ENCODE measurements around the gene POT1.

POT1 gene

DNA sequence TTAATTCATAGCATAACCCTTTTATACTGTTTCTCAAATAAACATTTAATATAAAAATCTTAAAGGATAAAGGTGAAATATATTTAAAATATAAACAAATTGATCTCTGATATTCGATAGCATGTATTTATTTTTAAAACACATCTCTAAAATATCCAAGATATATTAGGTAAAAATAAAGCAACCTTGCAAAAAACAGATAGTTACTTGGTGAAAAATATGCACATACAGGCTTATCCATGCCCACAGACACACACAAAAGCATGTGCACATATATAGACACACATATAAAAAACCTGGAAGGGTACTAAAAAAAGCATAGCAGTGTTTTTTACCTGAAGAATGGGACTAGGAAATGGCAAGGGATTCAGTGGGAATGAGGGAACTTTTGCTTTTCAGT lies 19.8 kb downstream of the POT1 start:
- DNase-seq, result no peak

DNA sequence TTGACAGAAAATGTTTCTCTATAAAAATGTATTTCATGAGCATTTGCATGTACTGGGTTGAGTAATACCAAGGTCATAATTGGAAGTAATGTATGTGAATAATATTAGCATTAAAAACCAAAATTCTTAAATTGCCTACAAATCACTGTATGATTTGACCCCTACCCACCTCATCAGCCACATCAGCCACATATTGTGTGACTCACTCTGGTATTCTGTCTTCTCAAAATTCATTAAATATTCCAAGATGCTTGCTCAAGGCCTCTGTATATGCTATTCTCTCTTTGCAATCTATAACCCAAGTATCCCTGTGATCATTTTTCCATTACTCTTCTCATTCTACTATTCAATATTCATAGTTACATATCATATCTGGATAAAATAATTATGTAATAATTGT lies 21.4 kb downstream of the POT1 start:
- no peak for DNase-seq

DNA sequence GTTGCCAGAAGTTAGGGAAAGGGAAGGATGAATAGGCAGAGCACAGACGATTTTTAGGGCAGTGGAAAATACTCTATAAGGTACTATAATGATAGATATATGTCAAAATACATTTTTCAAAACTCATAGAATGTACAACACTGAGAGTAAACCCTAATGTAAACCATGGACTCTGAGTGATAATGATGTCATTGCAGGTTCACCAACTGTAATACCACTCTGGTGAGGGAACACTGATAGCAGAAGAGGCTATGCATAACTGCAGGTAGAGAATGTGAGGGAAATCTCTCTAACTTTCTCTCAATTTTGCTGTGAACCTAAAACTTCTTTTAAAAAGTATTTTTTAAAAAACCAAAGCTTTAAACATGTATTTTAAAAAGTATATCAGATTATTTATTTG lies 22.1 kb downstream of the POT1 start:
- no peak for DNase-seq

DNA sequence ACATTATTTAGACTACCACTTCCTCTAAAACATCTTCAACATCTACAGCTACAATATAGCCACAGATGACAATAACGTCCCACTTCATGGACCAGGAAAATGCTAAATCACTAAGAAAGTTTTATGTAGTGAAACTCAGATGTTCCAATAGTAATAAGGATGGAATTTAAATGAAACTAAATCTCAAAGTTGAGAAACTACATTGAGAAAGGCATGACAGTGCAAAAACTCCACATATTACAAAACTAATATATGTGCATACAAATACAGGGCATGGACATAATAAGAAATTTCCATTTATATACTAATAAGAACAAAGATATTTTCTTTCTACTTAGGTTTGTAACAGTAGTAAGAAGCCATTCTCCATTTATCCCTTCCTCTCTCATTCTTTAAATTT lies 31.1 kb downstream of the POT1 start:
- DNase-seq, result no peak

DNA sequence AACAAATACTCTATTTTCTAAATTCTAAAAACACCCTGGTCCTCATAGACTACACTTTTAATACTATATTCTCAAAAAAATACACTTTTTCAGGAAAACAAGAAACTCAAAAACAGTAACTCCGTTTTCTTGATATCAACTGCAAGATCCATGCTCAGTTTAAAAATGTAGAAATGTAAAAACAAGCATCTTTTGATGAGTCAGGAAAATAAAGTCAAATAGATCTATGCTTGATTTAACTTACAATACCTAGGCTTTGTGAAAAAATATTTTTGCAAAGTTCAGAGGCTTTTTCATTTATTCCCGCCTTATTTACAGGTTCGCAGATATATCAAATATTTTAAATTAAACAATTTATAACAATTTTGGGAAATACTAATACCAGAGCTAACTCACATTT lies 33.6 kb downstream of the POT1 start:
- DNase-seq, result no peak

DNA sequence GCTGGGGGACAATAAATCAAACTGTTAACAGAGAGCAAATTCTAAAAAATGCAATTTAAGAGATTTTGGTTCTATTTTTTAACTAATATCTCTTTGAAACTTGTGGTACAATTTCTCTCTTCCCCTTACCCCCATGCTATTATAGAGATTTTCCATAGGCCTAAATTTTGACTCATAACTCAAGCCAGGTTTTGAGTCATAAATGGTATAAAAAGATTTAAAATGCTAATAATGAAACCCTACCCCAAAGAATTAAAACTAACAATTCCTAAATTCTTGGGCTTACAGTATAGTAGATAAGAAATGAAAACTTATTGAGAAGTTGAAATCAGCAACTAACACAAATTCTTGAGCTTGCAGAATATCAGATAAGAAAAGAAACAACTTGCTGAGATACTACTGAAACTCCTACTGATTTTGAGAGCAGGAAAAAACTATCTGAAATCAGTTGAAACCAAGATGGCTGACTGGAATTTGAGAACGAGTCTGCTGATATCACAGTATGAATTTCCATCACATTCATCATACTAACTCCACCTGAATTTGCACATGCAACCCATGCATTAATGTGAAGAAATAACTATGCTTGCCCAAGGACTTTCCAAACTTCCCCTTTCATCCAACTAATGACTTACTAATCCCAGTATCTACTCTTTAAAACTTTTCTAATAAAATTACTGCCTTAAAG lies 36.3 kb downstream of the POT1 start:
- DNase-seq, result no peak

DNA sequence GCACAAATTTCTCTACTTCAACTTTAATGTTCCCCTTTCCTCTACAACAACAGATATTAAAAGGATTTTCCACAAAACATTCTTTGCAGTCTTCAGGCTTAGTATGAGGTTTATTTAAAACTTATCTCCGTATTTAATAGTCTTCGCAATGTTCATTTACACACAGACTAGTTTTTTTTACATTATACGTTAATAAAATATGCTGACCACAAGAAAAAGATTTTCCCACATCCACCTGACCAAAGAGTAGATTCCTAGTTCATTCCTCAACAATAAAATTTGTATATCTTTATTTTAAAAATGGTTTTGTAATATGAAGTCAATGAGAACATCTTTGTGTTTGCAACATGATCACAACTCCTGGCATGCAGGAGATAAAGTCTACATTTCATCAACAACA lies 42.4 kb downstream of the POT1 start:
- no peak for DNase-seq

DNA sequence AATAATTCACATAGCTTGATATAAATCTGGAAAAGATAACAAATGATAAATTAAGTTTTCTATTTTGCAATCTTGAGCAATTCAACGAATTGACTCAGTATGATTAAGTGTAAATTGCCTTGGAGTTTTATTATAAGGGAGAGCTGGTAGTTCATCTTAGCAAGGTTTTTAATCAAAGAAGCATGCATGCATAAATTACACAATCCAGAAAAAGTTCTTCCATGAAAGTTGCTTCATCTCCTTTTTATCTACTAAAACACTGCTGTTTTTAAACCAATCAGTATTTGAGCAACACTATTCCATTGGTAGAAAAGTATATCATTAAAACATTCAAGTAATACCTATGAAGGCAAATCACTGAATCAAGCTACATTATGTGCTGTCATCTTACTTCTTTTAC lies 47.6 kb downstream of the POT1 start:
- DNase-seq, result no peak

DNA sequence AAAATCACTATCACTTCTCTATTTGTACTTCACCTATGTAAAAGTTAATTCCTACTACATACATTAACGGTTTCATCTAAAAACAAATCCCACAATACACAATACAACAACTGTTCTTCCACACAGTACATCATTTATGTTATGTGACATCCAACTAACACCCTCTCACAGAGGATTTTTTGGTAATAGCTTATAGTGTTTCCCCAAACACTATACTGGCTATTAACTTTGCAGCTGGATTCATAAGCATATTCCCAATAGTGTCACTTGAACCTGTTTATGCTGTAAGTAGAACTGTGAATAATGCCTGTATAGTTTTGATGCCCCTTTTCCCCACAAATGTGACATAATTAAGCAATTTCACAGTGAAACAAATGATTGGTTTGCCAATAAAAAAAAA lies 49.9 kb downstream of the POT1 start:
- no peak for DNase-seq

DNA sequence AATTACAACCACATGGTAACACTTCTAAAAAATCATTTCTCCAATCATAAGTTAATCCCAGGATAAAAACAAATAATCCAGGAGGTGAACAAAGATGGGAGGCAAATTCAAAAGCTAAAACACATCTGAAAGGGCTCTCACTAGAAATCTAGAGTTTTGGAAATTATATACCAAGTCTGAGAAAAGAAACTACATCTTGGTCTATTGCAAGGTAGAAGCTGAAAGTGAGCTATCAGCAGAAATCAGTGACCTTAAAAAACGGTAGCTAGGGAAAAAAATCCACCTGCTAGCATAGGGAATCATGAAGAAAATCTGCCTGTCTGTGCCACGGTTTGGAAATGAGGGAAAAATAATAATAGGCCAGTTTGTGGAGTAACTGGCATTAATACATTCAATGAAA lies 50.5 kb downstream of the POT1 start:
- DNase-seq, result no peak

DNA sequence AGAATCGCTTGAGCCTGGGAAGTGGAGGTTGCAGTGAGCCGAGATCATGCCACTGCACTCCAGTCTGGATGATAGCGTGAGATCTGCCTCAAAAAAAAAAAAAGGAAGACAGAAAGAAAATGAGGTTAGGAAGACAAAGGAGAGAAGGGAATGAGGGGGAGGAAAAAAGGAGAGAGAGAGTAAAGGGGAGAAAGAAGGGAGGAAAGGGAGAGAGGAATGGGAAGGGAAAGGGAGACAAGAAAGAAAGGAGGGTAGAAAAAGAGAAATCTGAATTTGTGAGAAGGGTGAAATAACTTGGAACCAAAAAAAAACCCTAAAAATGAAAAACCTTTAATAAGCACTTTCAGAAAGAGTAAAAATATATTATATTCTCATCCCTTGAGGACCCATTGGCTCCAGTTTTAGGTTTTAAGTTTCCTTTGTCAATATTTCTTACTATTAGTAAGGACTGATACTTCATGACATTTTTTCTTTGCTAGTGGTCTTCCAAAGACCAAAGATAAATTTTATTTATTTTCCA lies 54.9 kb downstream of the POT1 start:
- DNase-seq, result no peak

DNA sequence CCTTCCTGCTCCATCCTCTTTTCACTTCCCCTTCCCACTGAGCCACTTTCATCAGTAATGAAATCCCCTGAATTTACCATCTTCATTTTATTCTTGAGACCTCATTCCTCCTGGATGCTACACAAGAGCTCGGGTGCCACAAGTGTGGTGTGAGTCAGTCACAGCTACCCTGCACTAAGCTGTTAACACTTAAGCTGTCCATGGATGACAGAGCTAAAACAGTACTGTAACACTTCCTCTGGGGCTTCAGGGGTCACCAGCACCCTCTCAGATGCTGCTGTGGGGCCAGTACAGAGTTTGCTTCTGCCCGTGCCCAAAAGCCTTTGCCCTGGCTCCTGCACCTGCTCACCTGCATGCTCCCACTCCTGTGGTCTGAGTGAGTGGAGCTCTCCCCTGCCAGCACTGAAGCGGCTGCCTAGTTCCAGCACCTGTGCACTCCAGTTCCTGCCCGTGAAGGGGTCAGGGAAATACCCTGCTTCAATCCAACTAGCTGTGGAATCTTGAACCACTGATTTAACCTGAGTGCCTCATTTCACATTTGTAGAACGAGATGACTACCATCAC lies 71.9 kb downstream of the POT1 start:
- DNase-seq, result no peak

DNA sequence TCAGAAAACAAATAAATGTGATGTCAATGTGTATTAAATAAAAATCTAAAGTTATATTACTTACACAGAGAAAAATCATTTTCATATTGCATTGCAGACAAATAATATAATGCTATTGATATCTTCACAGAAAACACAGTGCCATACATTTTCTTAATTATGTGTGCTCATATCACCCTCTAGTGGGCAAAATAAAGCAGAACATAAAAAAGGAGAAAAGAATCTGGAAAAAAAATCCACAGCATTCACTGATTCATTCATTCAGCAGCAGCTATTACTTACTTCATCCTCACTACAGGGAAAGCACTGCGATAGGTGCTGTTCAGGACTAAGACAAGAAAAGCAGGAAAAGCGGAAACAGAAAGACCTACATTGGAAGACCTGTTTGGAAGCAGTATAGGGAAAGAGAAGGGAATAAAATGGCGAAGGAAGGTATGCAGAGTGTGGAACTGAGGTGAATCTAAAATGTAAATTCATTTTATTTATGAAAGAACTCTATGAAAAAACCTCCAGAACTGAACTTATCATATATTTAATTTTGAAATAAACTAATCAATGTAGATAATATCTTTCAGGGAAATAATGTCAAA lies 73.2 kb downstream of the POT1 start:
- no peak for DNase-seq

DNA sequence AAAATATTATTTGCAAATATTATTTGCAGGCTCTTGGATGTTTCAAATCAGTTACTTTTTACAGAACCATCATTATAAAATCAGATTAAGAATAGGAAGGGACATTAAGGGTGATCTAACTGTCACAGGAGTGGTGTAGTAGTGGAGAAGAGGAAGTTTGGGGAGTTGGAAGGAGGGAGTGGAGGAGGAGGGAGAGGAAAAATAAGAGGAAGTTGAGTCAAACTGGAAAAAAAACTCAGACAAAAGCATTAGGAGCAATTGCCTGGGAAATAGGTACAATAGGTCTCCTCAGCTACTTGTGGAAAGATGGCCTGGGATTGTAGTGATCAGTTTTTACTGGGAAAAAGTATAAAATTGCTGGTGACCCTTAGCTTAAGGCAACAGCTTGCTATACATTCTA lies 86.3 kb downstream of the POT1 start:
- no peak for DNase-seq

DNA sequence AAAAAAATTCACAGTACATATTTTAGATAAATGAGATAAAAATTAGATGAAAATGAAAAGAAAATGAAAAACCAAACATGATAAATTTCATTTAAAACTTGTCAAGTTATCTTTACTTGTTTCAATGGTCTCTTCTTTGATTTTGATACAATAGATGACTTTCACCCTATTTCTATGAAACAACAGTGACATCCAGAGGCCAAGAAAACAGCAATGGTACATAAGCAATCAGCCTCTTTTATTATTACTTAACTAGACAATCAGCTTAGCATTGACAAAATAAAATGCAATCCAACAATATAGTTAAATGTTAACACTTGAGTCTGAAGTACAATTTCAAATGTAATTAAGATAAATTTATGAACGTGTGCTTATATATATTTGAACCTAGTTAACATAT lies 89.2 kb downstream of the POT1 start:
- no peak for DNase-seq

DNA sequence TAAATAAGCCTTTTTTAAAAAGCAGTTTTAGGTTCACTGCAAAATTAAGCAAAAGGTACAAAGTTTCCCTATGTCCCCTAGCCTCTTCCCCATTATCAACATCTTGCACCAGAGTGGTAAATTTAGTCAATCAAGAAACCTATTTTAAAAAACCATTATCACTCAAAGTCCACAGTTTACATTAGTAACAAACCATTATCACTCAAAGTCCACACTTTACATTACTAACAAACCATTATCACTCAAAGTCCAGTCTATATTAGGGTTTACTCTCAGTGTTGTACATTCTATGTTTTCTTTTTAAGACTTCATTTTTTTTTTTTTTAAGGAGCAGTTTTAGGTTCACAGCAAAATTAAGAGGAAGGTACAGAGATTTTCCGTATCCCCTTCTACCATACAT lies 89.9 kb downstream of the POT1 start:
- no peak for DNase-seq

DNA sequence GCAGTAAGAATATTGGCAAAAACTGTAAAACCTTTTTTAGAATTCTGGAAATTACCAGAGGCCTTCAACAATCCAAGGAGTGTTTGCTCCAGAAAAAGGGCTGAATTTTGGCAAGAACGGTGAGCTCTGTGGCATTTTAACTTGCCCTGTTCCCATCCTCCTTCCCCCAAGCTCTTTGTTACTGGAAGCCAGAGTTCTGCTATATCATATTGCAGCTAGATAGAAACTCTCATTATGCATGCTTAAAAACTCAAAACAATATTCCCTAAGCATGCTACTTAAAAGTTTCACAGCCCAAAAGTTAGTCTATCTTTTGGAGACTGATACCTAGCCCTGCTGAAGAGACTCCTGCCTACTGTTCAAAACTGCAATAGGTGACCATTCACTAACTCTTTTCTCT lies 93.5 kb downstream of the POT1 start:
- no peak for DNase-seq

DNA sequence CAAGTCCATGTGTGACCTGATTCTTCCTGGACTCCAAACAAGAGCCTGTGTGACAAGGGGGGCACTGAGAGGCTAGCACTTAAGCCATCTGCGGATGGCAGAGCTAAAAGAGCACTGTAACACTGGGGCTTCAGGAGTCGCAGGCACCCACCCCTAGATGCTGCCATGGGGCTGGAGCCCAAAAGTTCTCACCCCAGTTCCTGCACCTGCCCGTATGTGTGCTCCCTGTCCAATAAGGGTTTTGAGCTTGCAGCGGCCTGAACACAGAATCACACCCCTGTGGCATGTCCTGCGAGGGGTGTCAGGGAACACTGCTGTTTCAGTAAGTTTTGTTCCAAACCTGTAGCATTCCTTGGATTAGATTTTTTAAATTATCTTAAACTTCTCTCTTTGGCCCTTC lies 110.8 kb downstream of the POT1 start:
- no peak for DNase-seq

DNA sequence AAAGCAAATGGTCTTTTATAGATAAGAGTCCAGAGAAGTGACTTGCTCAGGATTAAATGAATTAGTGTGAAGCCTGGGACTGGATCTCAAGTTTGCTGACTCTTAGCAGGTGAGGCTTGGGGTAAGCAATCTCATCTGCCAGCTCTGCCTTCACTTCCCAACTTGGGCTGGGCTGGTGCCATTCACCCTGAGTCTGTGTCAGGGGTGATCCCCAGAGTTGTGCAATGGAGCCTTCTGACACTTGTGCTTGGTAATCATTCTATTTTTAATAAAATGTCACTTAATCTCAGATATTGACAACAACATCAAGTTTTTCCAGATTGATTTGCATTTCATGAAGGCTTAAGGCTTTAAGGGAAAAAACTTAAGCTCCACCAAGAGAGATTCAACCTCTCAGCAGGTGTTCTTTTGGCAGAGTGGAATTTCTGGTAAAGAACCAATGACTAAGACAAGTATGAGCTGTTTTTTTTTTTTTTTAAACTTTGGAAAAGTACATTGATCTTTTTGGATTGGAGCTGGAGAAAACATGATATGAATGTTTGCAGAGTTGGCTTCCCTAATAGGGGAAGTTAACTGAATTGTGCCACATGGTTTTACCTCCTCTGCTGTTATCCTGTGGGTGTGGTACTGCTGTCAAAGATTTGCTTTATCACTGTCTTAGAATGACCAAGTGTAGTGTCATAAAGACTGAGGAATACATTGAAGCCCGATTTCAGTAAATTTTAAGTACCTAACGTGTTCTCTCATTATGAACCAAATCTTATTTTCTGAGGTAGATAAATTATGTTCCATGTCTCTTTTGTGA lies 115.4 kb downstream of the POT1 start:
- DNase-seq, result no peak

DNA sequence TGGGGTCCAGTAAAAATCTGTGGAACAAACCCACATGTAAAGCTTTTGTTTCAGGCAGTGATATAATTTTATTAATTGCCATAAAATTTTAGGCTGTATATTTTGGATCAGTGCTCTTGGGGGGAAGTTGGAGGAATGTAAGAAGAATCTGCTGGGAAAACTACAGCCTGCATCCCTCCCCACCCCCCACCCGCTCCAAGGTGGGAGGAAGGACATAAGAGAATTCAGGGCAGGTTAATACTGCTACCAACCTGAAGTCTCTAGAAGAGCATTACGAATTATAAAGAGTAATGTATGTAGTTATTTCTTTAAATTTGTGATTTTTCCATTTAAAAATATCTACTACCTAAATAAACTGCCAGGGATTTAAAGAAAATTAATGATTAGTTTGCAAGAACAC lies 116.9 kb downstream of the POT1 start:
- DNase-seq, result no peak

DNA sequence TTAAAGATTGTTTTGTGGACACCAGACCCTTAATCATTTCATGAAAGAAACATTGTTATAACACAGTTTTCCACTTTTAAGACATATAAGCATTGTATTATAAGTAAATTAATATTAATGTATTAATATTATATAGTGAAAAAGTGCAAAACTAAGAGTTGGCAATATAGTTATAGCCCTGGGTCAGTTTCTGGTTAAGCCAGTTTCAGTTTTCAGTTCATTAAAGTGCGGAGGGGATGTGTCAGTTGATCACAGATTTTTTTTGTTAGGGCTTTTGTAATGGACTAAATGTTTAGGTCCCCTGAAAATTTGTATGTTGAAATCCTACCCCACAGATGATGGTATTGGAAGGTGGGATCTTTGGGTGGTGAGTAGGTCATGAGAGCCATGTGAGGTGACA lies 118.3 kb downstream of the POT1 start:
- no peak for DNase-seq

DNA sequence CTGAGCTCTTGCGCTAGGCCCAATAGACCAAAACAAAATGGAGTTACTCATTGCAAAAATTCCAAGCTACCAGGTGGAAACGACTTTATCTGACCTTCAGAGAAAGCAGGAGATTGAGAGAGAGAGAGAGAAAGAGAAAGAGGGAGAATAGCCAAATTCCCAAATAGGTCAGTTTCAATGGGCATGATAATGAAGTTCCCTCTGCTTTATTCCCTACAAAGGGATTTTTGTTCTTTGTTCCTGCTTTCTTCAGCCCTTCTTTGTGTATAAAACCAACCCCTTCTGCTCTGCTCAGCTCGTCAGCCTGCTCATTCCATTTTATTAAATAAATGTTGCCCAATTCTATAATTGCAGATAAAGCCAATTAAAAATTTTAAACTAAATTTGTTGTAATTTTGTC lies 119.0 kb downstream of the POT1 start:
- no peak for DNase-seq

DNA sequence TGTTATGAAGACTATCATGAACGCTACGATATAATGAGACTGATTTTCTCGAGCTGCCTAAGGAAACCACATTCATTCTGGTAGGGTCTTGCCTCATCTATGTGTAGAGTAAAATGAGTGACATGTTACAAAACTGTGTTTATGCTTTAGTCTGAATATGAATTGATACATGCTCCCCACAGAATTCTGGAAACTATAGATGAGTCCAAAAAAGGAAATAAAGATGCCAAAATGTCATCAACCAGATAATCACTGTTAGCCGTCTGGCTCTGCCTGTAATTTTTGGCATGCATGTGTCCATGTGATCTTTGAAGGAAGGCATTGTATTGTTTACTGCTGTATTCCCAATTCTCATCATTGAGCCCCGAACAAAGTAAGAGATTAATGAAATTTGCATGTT lies 121.4 kb downstream of the POT1 start:
- DNase-seq, result no peak

DNA sequence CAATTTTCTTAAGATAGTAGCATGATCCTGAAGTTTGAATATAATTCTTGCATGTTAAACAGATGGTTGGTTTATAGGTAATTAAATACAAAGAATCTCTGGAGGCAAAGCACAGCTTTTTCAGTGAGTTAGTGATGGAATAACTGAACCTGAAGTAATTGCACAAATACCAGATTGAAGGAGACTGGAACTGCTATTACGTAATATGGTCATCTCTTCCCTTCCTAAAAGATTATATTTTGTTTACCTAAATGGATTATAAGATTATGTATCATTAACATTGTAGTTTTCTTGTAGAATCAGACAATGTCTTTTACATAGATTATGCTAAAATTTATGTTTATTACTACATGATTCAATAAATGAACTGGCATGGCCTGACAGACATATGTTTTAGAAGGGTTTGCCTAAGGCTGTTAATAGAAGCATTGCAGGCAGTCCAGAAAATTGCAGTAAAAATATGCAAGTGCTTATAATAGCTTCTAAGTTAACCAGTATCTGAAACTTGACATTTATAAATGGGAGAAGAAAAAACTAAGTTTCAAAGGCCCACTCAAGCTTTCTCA lies 128.2 kb downstream of the POT1 start:
- no peak for DNase-seq
